Esophagus muscularis mucosa (tissue), 4 donors: ENCODE measurements around the gene ANO4. TPM values are rescaled to one million over a fixed set of nuclear protein-coding genes. Genes with fewer than 3 reads are reported as not detected.

Source experiments
- DNase-seq: peaks from one replicate; pipeline ENCODE4 v3.0.0-alpha.2; 2017; ENCODE audit errors: extremely low spot score
- H3K27ac ChIP-seq, 4 donors: fragments of 200-600 bp; sonication (generic); replicated peaks in 1 of 4; 1 replicate in 3 of 4; 2 replicates in 1 of 4; pipeline ENCODE4 v1.5.1; 2016 to 2019; ENCODE audit warnings: mild to moderate bottlenecking in 1 of 4
- H3K27me3 ChIP-seq, 4 donors: fragments of 200-600 bp; sonication (generic); one replicate each; pipeline versions ENCODE4 v1.5.1 to v1.6.0; 2016 to 2019
- H3K36me3 ChIP-seq, 4 donors: fragments of 200-600 bp; sonication (generic); one replicate each; pipeline ENCODE4 v1.5.1; 2016 to 2019
- H3K4me1 ChIP-seq, 4 donors: fragments of 200-600 bp; sonication (generic); one replicate each; pipeline ENCODE4 v1.5.1; 2016 to 2019
- H3K4me3 ChIP-seq, 4 donors: fragments of 200-600 bp; sonication (generic); 1 replicate in 2 of 4; 2 replicates in 2 of 4; pipeline ENCODE4 v1.5.1; 2016 to 2019; ENCODE audit warnings: mild to moderate bottlenecking in 4 of 4, moderate library complexity in 1 of 4
- H3K9me3 ChIP-seq, 4 donors: fragments of 200-600 bp; sonication (generic); 1 replicate in 3 of 4; 2 replicates in 1 of 4; pipeline ENCODE4 v1.5.1; 2016 to 2019
- EP300 ChIP-seq: sonication (generic); formaldehyde crosslinking; IDR thresholded peaks from one replicate; pipeline ENCODE4 v1.6.1; 2017; ENCODE audit warnings: antibody characterized with exemption
- POLR2A ChIP-seq: fragments of 450-650 bp; IDR thresholded peaks from one replicate; pipeline ENCODE4 v1.6.1; 2017; ENCODE audit warnings: antibody characterized with exemption, moderate library complexity, mild to moderate bottlenecking, low read depth
- POLR2AphosphoS5 ChIP-seq, 2 donors: sonication (generic); formaldehyde crosslinking; IDR thresholded peaks; one replicate each; pipeline ENCODE4 v1.6.1; 2017; ENCODE audit warnings: antibody characterized with exemption in 2 of 2
- WGBS: methylation state at CpG from one replicate; pipeline ENCODE4 v1.1.5; 2018; 5-methylcytosine and 5-hydroxymethylcytosine counted together
- intact Hi-C: fragments of 100-400 bp; cut with DNase I; formaldehyde crosslinking; loops from one replicate; pipeline ENCODE4 v1.15.1; 2023
- total RNA-seq, 4 donors: library from RNA; depleted of rRNA; stranded (reverse); fragments of >200 nt; gene quantifications; one replicate each; pipeline versions ENCODE4 v1.1.0 to v1.2.1, GENCODE V29; 2016
- TF ChIP-seq, protein P1 (sequence below), 3 experiments: fragments of 200-600 bp in 2 of 3; fragments of 450-650 bp in 1 of 3; sonication (generic) in 2 of 3; IDR thresholded peaks; one replicate each; pipeline ENCODE4 v1.5.1; 2017 to 2019; ENCODE audit warnings: antibody characterized with exemption in 3 of 3, mild to moderate bottlenecking in 2 of 3, moderate library complexity in 1 of 3

The ANO4 gene
- total RNA-seq, 4 donors from 2014 or later: 0.06 to 0.17 TPM; not detected in 2

- Histone ChIP-seq H3K4me3 (no peak overlapping the region), H3K27ac (no peak overlapping the region), H3K9me3 (no peaks in the 10 kb centered on the region), H3K4me1 (no peaks in the 10 kb centered on the region), H3K27me3 (peaks cover 0 to 7% (median 0%) of the 10 kb centered on the region in 4 donors), H3K36me3 (no peaks in the 10 kb centered on the region)
- no peak for TF ChIP-seq POLR2A
- TF ChIP-seq POLR2AphosphoS5 (IDR thresholded peaks at IDR 0.05): no peak
- TF ChIP-seq, protein P1, sequence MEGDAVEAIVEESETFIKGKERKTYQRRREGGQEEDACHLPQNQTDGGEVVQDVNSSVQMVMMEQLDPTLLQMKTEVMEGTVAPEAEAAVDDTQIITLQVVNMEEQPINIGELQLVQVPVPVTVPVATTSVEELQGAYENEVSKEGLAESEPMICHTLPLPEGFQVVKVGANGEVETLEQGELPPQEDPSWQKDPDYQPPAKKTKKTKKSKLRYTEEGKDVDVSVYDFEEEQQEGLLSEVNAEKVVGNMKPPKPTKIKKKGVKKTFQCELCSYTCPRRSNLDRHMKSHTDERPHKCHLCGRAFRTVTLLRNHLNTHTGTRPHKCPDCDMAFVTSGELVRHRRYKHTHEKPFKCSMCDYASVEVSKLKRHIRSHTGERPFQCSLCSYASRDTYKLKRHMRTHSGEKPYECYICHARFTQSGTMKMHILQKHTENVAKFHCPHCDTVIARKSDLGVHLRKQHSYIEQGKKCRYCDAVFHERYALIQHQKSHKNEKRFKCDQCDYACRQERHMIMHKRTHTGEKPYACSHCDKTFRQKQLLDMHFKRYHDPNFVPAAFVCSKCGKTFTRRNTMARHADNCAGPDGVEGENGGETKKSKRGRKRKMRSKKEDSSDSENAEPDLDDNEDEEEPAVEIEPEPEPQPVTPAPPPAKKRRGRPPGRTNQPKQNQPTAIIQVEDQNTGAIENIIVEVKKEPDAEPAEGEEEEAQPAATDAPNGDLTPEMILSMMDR (IDR thresholded peaks at IDR 0.05): no peak
- no peak for TF ChIP-seq EP300
- DNase-seq: no peak
- intact Hi-C loops: no loop called here
- 91% methylated on average over 1 of the region's 1 CpG for WGBS
These were observed 5.4 kb upstream of the ANO4 start for GRCh38 chr12:100789146-100789545.

DNA sequence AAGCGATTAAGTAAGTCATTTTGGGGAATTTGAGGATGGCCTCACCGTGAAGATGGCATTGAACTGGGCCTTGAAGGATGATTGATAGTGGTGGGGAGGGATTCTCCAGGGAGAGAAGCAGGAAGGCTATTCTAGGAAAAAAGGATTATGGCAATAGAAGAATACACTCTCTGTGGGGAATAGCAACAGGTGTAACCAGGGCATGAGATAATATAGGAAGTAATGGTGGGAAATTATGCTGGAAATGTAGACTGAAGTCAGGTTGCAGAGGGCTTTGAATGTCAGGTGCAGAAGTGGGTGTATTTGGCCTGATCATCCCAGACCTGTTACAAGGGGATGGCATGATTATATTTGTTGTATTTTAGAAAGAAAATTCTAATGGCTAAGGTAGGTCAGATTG, 4.6 kb upstream of the ANO4 start:
- DNase-seq: no peak
- H3K9me3 ChIP-seq: no peaks in the 10 kb centered on the region
- H3K27ac ChIP-seq: no peak overlapping the region
- peaks cover 0 to 8% (median 5%) of the 10 kb centered on the region in 4 donors for H3K4me1 ChIP-seq
- peaks cover 0 to 13% (median 0%) of the 10 kb centered on the region in 4 donors for H3K27me3 ChIP-seq
- H3K4me3 ChIP-seq: no peak overlapping the region
- WGBS: 84% methylated on average over 2 of the region's 2 CpGs
- intact Hi-C loops: no loop called here
- no peaks in the 10 kb centered on the region for H3K36me3 ChIP-seq
- TF ChIP-seq, protein P1 (IDR thresholded peaks at IDR 0.05): no peak
- TF ChIP-seq EP300: no peak
- no peak for TF ChIP-seq POLR2AphosphoS5 (IDR thresholded peaks at IDR 0.05)
- no peak for TF ChIP-seq POLR2A

DNA sequence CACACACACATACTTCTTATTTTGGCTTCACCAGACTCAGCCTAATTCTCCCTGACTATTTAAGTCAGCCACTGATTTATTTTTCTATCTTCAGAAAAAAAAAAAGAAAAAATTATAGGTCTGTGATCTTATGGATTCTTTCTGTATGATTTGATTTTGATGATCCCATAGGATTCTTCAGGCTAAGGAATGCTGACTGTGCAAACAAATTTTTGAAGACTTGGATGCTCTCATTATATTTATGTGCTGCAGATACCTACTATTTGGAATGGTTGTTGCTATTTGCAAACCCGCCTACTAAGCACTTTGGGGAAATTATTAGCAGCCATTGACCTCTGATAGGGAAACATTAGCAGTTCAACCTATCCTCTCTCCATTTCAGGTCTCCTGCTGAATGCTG, 4.0 kb upstream of the ANO4 start:
- H3K9me3 ChIP-seq: no peaks in the 10 kb centered on the region
- WGBS: 88% methylated on average over 1 of the region's 1 CpG
- no peak overlapping the region for H3K27ac ChIP-seq
- H3K36me3 ChIP-seq: no peaks in the 10 kb centered on the region
- H3K27me3 ChIP-seq: peaks cover 0 to 19% (median 0%) of the 10 kb centered on the region in 4 donors
- no peak for TF ChIP-seq POLR2AphosphoS5 (IDR thresholded peaks at IDR 0.05)
- TF ChIP-seq POLR2A: no peak
- TF ChIP-seq, protein P1 (IDR thresholded peaks at IDR 0.05): no peak
- no peak for TF ChIP-seq EP300
- H3K4me3 ChIP-seq: no peak overlapping the region
- intact Hi-C loops: no loop called here
- DNase-seq: no peak
- H3K4me1 ChIP-seq: peaks cover 0 to 11% (median 5%) of the 10 kb centered on the region in 4 donors

DNA sequence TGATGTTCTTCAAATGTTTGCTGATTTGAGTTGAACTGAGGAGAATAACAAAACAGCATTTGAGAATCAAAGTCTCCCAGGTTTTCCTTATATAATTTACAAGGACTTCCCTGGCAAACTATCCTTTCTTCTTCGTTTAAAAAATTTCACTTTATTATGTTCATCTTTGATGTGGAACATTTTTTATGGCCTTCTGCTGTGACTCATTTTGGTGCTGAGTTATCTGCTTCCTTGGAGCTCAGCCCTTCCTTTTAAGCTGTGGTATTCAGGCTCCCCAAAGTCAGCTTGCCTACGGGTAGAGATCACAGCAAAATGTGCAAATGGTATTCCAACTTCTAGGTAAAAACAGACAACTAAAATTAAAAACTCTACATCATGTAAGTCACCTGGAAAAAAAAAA, 1.4 kb upstream of the ANO4 start:
- WGBS: 42% methylated on average over 2 of the region's 2 CpGs
- intact Hi-C loops: no loop called here

More for the DNA sequence above, 1.4 kb upstream of the ANO4 start:
- no peak overlapping the region for H3K4me3 ChIP-seq
- TF ChIP-seq EP300 (no peak), POLR2AphosphoS5 (IDR thresholded peaks at IDR 0.05) (no peak), POLR2A (no peak)
- TF ChIP-seq, protein P1 (IDR thresholded peaks at IDR 0.05): no peak
- H3K9me3 ChIP-seq: no peaks in the 10 kb centered on the region
- no peaks in the 10 kb centered on the region for H3K36me3 ChIP-seq
- peaks cover 0 to 11% (median 5%) of the 10 kb centered on the region in 4 donors for H3K4me1 ChIP-seq
- H3K27me3 ChIP-seq: peaks cover 0 to 24% (median 0%) of the 10 kb centered on the region in 4 donors
- H3K27ac ChIP-seq: no peak overlapping the region
- DNase-seq: no peak
